Breast epithelium (tissue), 4 donors: ENCODE data around the gene SLC25A28. TPM values are rescaled to one million over a fixed set of nuclear protein-coding genes. Genes with fewer than 3 reads are reported as not detected.

Source experiments
- DNase-seq, 2 donors: peaks; one replicate each; pipeline ENCODE4 v3.0.0-alpha.2; 2019; ENCODE audit warnings: low spot score in 2 of 2
- H3K27ac ChIP-seq, 2 donors: fragments of 200-600 bp; sonication (generic) in 1 of 2; one replicate each; pipeline ENCODE4 v1.5.1; 2016 to 2019; ENCODE audit warnings: mild to moderate bottlenecking in 1 of 2
- H3K27me3 ChIP-seq, 2 donors: fragments of 200-600 bp; sonication (generic) in 1 of 2; one replicate each; pipeline versions ENCODE4 v1.5.1 to v1.6.0; 2017 to 2019; ENCODE audit warnings: control low read depth in 1 of 2, mild to moderate bottlenecking in 1 of 2
- H3K36me3 ChIP-seq: fragments of 200-600 bp; one replicate; pipeline ENCODE4 v1.5.1; 2019
- H3K4me1 ChIP-seq, 2 donors: fragments of 200-600 bp; sonication (generic); one replicate each; pipeline ENCODE4 v1.5.1; 2016 to 2019; ENCODE audit warnings: control low read depth in 1 of 2
- H3K4me3 ChIP-seq, 3 donors: fragments of 200-600 bp; sonication (generic); 1 replicate in 2 of 3; 2 replicates in 1 of 3; pipeline ENCODE4 v1.5.1; 2016 to 2019; ENCODE audit warnings: mild to moderate bottlenecking in 3 of 3, moderate library complexity in 2 of 3
- H3K9me3 ChIP-seq, 2 donors: fragments of 200-600 bp; sonication (generic) in 1 of 2; one replicate each; pipeline ENCODE4 v1.5.1; 2016 to 2019; ENCODE audit warnings: control low read depth in 1 of 2
- CTCF ChIP-seq, 3 donors: fragments of 450-650 bp; IDR thresholded peaks; one replicate each; pipeline ENCODE4 v1.5.1; 2016 to 2017; ENCODE audit warnings: antibody characterized with exemption in 3 of 3, mild to moderate bottlenecking in 3 of 3, moderate library complexity in 3 of 3
- POLR2A ChIP-seq: fragments of 450-650 bp; IDR thresholded peaks from one replicate; pipeline ENCODE4 v1.6.1; 2016; ENCODE audit warnings: antibody characterized with exemption, mild to moderate bottlenecking, moderate library complexity
- POLR2AphosphoS5 ChIP-seq, 3 donors: sonication (generic); formaldehyde crosslinking; IDR thresholded peaks; one replicate each; pipeline ENCODE4 v1.6.1; 2017; ENCODE audit warnings: antibody characterized with exemption in 3 of 3
- intact Hi-C: fragments of 100-400 bp; cut with DNase I; formaldehyde crosslinking; loops from one replicate; pipeline ENCODE4 v1.15.1; 2023; ENCODE audit warnings: low total_unique reads
- total RNA-seq, 3 donors: library from RNA; depleted of rRNA; stranded (reverse); fragments of >200 nt; gene quantifications; one replicate each; pipeline ENCODE4 v1.1.0, GENCODE V29; 2016

Gene SLC25A28
- total RNA-seq, 3 donors from 2014 or later = 29.1 to 35.1 (median 33.1) TPM

- Histone ChIP-seq H3K27ac (no peak overlapping the region), H3K4me1 (no peaks in the 10 kb centered on the region), H3K36me3 (no peaks in the 10 kb centered on the region), H3K27me3 (peaks cover 0 to 6% of the 10 kb centered on the region in 2 donors), H3K4me3 (no peak overlapping the region), H3K9me3 (no peaks in the 10 kb centered on the region)
- intact Hi-C loops = no loop called here
- TF ChIP-seq POLR2A (no peak), CTCF (IDR thresholded peaks at IDR 0.05) (no peak), POLR2AphosphoS5 (IDR thresholded peaks at IDR 0.05) (no peak)
- no peak for DNase-seq
Observed at GRCh38 chr10:99569253-99569939, 50.8 kb downstream of the SLC25A28 start.

- intact Hi-C loops = no loop called here
- Histone ChIP-seq H3K4me1 (no peaks in the 10 kb centered on the region), H3K36me3 (no peaks in the 10 kb centered on the region), H3K4me3 (no peak overlapping the region), H3K9me3 (no peaks in the 10 kb centered on the region), H3K27ac (no peak overlapping the region), H3K27me3 (peaks cover 0 to 6% of the 10 kb centered on the region in 2 donors)
- DNase-seq = no peak
- TF ChIP-seq CTCF (IDR thresholded peaks at IDR 0.05) (no peak), POLR2AphosphoS5 (IDR thresholded peaks at IDR 0.05) (no peak), POLR2A (no peak)
Observed at GRCh38 chr10:99565166-99565565, 55.1 kb downstream of the SLC25A28 start.

- TF ChIP-seq POLR2A = no peak
- no peak for TF ChIP-seq POLR2AphosphoS5 (IDR thresholded peaks at IDR 0.05)
- TF ChIP-seq CTCF (IDR thresholded peaks at IDR 0.05) = no peak
- no peaks in the 10 kb centered on the region for H3K36me3 ChIP-seq
- H3K27ac ChIP-seq = no peak overlapping the region
- intact Hi-C loops = no loop called here
- no peaks in the 10 kb centered on the region for H3K9me3 ChIP-seq
- H3K4me1 ChIP-seq = no peaks in the 10 kb centered on the region
- DNase-seq = no peak
- H3K4me3 ChIP-seq = no peak overlapping the region
- peaks cover 0 to 6% of the 10 kb centered on the region in 2 donors for H3K27me3 ChIP-seq
Observed at GRCh38 chr10:99564361-99564760, 55.9 kb downstream of the SLC25A28 start.

- no peak overlapping the region for H3K27ac ChIP-seq
- intact Hi-C loops = no loop called here
- H3K4me1 ChIP-seq = no peaks in the 10 kb centered on the region
- no peak overlapping the region for H3K4me3 ChIP-seq
- no peaks in the 10 kb centered on the region for H3K9me3 ChIP-seq
- no peaks in the 10 kb centered on the region for H3K36me3 ChIP-seq
- H3K27me3 ChIP-seq = peaks cover 0 to 19% of the 10 kb centered on the region in 2 donors
- DNase-seq = no peak
- TF ChIP-seq CTCF (IDR thresholded peaks at IDR 0.05) (no peak), POLR2A (no peak), POLR2AphosphoS5 (IDR thresholded peaks at IDR 0.05) (no peak)
Observed at GRCh38 chr10:99562631-99563030, 57.6 kb downstream of the SLC25A28 start.

Other genes with a start within 250 kb of the SLC25A28 start
- 10 to 100 TPM; 13.9 to 18.4 (median 15.7) TPM for gene GOT1, start 189.8 kb downstream of the SLC25A28 start, total RNA-seq
- gene NKX2-3, start 87.5 kb downstream of the SLC25A28 start, total RNA-seq = under 1 TPM in 1 of 3 donors, not detected in 2; 0.15 TPM
- gene ENTPD7, start 39.1 kb upstream of the SLC25A28 start, total RNA-seq = 10 to 100 TPM in 2 of 3 donors, 1 to 10 TPM in 1; 3.5 to 11.6 (median 10.8) TPM
- 10 to 100 TPM; 28.2 to 38.3 (median 32.2) TPM for gene COX15, start 111.7 kb upstream of the SLC25A28 start, total RNA-seq
- 10 to 100 TPM; 23.4 to 81.0 (median 33.4) TPM for gene CUTC, start 111.8 kb upstream of the SLC25A28 start, total RNA-seq
- 1 to 10 TPM; 2.0 to 3.1 (median 2.1) TPM for gene ABCC2, start 162.2 kb upstream of the SLC25A28 start, total RNA-seq